ENCODE results near the gene FHIT.
"Not testable (repeated sequence)": the region's sequence is repeated elsewhere in the genome, so short reads cannot be mapped to it uniquely, and the experiment has no call there.

FHIT gene

DNA sequence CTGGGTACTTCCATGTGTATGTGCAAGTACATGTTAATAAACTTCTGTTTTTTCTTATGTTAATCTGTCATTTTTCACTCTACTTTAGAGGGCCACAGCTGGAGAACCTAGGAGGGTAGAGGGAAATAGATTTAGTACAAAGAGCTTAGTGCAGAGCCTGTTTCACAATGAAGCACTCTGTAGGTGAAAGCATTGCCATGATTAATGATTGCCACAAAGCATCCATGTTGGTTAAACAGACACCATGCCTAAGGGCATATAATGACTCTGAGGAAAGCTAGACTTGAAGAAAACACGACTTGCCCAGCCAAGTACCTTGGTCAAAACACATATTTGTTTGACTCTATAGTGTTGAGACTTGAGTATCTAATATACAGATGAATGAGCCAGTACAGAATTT, 338.4 kb downstream of the FHIT start:
- no peak for DNase-seq

DNA sequence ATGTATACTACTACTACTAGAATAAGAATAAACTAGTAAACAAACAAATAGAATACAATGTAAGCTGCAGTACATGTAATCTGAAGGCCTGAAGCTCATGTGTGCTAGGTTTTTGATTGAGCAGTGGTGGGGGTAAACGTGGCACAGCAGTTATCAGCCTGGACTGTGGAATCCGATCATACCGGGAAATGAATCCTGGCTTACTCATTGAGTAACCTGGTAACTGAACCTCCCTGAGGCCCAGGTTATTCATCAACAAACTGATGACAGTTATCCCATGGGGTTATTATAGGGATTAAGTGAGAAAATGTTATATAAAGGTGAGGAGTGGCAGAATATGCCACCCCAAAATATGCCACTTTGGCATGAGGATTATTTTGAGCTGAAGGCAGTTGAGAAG, 339.1 kb downstream of the FHIT start:
- DNase-seq, result no peak

DNA sequence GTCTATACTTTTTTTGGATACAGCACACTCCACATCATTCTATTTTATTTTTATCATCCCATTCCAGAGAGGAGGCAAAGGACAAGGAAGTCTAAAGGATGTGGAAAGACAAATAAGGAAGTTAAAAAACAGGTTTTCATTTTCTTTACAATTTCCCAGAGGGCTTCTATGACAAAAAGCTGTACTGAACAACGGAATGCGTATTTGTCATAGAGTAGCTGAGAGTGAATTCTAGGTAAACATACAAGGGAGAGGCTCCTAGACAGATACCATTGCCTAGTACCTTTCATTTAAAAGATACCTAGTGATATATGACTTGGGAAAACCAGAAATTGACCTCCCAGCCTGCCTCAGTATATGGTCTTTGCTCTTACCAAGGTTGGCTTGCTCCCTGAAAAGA, 341.7 kb downstream of the FHIT start:
- no peak for DNase-seq

DNA sequence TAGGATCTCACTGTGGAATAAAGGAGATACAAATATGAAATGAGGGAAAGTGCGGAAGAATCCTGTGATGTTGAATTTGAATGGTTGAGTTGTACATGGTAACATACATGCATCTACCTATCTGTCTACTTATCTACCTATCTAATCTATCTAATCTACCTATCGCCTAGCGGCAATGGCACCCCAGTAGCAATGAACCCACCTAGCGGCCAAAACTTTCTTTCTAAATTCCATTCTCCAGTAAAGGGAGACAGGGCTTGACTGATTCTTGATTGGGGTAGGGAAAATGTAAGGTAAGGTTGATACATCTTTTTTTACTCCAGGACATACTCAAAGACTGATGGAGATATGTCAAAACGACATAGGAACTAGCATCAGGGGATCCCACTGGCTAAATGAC, 345.0 kb downstream of the FHIT start:
- no peak for DNase-seq

DNA sequence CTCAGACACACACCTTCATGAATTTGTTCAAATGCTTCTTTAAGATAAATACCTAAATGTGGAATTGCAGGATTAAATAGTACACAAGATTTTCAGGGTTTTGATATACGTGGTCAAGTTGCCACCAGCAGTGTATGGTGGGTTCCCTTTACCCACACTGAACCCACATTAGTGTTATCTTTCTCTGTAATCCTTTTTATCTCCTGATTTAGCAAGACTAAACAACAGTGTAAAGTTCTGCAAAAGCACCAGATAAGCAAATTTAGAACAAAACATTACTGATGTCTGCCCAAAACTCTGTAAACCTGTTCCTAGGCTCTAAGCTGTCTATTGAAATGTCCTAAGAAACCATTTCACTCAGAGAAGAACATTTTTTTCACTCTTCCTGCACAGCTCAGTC, 352.9 kb downstream of the FHIT start:
- DNase-seq, result peak; percentile 13

DNA sequence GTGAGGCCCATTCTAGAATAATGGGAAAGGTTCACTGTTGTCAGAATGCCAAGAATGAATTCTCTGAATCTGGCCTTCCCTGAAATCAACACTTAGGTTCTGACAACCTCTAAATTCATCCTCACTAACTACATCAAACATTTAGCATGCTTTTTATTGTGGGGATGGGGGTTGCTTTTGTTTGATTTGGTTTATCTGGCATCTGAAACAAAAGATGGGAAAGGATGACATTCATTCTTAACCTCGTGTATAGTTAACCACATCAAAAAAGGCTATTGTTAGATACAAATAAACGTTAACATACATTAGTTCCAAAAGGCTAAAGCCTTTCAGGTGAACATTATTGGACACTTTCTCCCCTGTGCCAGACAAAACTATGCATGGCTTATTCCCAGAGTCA, 357.3 kb downstream of the FHIT start:
- no peak for DNase-seq

DNA sequence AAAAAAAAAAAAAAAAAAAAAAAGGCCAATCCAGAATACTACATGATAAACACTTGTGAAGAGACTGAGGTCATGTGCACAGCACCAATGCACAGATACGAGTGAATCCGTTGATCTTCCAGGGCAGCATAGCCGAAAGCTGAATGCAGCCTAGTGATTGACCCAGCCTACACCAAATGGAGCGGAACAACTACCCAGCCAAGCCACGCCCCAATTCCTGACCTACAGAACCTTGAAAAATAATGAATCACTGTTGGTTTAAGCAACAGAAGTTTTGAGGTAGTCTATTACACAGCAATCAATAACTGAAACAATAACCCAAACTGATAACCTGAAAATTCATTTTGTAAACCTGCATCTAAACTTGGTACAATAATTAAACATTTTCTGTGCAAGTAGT, 361.0 kb downstream of the FHIT start:
- DNase-seq, result no peak

DNA sequence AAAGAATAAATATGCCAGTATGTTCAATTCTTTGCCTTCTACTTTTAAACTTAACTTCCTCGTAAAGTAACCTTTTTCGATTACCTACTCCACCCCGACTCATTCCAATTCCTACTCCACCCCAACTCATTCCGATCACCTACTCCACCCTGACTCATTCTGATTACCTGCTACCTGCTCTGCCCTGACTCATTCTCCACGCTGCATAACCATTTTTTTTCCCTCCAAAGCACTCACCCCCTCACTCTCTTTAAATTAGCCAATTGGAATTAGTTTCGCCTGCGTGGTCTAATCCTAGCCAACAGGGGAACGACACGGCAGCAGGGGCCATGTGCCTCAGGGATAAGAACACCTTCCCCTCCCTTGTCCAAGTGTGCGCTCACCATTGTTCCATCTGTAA, 362.3 kb downstream of the FHIT start:
- not testable (repeated sequence) for DNase-seq

DNA sequence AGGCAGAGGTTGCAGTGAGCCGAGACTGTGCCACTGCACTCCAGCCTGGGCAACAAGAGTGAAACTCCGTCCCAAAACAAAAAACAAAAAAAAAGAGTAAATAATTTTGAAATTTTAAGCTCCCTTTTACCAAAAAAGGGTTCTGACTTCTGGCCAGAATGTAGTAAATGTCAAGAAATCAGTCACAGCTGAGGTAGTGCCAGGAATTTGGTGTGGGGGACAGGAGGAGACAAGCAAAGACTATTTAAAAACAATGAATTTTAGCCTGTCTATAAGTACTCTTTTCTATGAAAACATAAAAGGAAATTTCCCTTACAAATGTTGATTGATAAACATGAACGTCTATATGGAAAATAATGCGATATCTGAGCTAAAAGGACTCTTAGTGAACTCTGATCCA, 363.7 kb downstream of the FHIT start:
- no peak for DNase-seq

DNA sequence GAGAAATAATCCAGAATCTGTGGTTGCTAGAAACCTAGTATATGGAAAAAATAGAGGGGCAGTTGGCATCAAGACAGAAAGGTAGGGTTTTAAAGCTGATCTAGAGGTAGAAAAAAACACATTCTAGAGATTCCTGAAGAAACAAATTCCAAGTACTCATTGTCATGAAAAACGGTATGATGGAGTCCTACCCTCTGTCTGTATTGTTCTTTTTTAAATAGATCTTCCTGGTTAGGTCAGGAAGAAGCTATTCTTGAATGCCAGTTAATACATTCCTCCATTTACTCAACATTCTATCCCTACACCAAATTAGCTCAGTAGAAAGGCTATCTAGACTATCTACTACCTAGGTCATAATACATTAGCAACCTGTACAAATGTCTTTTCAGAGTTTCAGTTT, 364.7 kb downstream of the FHIT start:
- DNase-seq, result no peak

DNA sequence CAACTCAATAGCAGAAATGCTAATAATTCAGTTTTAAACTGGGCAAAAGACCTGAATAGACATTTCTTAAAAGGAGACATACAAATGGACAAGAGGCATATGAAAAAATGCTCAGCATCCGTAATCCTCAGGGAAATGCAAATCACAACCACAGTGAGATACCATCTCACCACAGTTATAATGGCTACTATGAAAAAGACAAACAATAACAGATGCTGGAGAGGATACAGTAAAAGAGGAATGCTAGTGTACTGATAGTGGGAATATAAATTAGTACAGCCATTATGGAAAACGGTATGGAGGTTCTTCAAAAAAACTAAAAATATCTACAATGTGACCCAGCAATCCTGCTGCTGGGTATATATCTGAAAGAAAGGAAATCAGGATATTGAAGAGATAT, 367.2 kb downstream of the FHIT start:
- DNase-seq, result no peak

DNA sequence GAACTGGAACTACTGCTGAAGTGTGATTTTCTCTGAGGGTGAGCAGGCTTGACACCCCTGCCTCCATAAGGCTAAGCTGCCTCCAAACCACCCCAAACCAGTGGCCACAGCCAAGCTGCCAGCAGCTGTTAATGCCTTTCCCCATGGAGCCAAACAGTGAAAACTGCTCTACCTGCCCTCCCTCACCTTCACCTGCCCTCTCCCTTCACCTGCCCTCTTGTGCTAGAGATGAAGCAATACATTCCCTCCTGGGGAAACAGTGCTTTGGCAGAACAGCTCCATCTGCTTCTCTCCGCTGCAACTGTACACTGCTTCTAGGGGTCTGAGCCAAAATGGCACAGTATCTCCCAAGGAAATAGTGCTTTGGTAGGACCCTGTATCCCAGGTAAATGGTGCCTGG, 374.1 kb downstream of the FHIT start:
- no peak for DNase-seq

DNA sequence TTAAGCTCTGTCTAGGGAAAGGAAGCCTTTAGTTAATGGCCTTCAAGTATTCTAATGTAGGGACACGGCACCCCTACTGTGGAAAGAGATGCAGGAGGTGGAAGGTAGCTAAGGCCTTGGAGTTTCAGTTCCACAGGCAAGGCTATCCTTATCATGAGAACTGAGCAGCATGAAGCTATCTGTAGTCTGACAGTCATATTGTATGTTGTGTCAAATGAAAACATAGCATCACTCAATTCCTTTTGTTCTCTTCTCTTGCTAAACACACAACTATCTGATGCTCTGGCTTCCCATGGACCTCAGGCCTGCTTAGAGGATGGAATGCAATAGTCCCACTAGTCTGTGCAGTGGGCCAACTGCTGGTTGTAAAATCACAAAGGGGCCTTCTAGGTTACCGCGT, 380.9 kb downstream of the FHIT start:
- no peak for DNase-seq

DNA sequence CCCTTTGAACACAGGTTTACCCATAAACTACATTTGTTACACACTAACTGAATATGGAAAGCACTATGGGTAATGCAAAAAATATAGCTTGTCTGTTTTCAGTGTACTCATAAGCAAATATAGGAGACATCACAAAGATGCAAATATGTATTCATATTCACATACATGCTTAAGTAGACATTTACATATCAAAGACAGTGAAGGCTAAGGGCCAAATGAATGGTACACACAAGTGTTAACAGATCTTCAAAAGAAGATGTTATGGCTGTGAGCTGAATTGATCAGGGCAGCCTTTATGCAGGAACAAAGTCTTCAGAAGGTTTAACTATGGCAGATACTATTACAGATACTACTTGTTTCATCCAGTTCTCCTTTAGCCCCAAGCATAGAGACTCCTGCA, 384.1 kb downstream of the FHIT start:
- no peak for DNase-seq

DNA sequence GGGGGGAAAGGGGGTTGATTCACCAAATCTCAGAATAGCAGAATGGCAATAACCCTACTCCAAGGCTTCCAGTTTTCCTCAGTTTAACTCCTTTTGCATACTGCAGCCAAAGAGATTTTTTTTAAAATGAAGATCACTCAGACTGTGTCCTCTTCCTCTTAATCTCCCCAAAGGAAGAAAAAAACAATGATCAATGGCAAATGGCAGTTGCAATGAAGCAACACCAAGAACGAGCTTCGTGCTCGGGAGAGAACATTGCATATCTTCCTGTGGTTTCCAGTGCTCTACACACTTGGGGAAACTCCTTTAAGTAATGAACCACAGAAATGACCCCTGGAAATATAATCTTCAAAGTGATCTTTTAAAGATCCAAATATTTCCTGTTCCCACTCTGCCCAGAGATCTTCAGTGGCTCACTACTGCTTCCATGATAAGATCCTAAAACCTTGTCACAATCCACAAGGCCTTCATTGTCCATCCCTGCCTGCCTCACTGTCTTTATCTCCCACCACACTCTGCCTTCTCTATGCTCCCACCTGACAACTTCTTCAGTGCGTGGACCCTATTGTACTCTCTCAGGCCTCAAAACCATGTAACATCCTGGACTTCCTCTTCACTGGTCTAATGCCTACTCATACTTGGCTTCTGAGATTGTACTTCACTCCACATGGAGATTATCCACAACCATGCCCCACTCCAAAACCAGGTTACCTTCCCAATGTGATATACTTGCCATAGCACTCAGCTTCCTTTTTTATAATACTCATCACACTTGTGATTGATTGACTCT, 394.8 kb downstream of the FHIT start:
- peak; percentile 2 for DNase-seq

DNA sequence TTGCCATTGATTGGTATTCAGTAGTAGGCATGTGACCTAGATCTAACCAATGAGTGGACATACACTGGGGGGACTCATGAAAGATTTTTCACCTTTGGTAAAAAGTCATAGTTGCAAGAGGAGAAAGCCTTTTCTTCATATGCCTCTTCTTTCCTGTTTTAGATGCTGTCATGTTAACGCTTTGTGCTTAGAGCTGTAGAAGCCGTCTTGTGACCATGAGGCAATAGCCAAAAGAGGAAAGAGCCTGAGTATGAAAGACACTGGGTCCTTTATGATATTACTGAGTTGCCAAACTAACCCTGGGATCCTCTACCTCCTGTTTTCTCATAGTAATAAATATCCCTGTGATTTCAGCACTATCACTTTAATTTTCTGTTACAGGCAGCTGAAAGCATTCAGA, 396.0 kb downstream of the FHIT start:
- DNase-seq, result no peak

DNA sequence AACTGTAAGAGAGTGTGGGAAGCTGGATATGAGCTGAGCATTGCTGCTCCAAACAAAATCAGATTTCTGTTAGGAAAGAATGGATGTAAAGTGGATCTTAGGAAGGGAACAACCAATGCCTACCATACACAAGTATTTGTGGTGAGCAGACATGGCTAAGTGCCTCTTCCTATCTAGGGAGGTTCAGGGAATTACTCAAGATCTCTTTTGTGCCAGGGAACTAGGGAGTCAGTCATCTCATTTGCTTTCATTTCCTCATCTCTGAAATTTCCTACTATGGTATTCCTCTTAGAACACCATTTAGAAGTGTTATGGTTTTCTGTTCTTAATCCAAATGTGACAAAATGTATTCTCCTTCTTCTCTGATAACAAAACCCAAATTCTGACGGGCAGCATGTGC, 396.5 kb downstream of the FHIT start:
- DNase-seq, result no peak

DNA sequence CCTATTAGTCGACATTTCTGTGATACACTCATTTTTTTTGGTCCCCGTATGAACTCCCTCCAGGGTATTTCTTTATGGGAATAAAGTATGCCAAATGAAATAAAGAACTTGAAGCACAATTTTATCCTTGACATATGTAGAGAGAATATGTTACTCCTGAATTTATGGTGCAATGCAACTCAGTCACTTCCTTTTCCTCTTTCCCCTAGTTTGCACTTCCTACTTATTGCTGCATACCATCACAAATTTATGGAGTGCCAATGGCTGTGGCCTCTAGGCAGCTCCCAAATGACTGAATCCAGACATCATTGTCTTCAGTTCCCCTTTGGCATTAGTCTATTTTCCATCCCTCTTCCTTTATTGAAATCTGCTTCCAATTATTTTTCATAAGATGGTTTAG, 403.5 kb downstream of the FHIT start:
- DNase-seq, result no peak

DNA sequence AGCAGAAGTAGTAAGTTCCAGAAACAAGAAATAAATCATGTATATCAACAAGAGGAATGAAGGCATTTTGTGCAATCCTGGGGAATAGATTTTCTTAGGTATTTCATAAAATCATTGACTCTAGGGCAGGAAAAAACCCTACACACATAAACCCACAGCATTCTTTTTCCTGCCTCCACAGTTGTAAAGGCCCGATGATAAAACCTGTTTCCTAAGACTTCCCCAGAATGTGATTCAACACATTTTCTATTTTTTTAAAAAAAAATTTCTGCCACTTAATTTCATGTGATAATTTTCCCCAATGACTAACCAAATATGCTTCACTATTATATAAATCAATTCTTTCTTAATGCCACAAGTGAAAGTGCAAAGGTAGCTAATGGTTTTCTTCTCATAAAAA, 407.0 kb downstream of the FHIT start:
- no peak for DNase-seq

DNA sequence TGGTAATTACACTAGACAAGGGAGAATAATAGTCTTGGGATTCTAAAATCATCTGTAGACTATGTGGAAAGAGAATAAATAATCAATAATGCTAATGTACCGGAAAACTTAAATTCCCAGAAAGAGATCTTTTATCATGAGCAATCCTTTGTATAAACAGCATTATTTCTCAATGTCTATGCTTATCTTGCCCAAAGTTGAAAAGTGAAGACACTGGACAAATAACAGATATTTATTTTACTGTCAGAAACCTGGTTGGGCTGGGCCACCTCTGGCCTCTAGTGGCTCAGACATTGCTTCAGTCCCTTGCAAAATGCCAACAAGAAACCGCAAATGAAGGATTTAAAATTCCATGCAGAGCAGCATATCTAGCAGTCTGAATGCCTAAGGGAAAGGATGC, 409.9 kb downstream of the FHIT start:
- no peak for DNase-seq

DNA sequence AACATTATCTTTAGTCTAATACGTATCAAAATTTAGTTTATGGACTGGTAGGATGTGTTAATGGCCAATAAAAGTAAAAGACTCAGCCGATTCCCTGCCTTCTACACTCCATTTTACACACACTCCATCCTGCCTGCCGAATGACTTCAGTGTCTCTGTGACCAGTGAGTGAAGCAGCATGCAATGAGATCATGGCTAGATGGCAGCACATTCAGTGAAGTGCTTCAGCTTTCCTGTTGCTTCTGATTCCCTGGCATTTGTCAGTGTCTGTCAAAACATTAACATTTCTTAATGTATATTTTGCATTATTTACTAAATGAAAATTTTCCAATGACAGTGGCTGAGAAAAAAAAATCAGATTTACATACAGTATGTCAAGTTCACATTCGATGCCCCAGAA, 412.0 kb downstream of the FHIT start:
- DNase-seq, result no peak

DNA sequence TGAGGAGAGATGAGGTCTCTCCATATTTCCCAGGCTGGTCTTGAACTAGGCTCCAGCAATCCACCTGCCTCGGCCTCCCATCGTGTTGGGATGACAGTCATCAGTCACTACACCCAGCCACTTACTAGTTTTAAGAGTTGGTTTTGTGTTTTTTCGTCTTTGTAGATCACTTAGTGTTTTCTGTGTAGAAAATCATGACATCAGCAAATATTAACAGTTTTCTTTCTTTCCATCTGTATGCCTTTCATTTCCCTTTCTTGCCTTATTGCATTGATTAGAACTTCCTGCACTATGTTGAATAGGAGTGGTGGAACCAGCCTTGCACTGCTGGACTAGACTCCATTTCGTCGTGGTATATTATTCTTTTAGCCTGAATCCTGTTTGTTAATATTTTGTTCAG, 415.5 kb downstream of the FHIT start:
- no peak for DNase-seq

DNA sequence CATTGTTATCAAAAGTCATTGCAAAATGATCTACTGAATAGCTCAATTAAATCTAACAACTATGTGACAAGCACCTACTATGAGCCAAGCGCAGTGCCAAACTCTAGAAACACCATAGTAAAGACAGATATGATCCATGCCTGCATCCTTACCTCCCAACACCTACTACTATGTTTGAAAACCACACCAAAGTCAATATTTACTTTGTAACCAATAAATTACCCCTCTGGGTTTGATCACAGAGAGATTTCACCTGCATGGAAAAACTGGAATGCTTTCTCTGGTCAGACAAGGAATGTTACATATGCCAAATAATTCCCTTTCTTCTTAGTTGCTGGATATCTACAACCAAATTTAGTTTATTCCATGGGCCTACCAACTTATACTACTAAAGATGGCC, 422.2 kb downstream of the FHIT start:
- DNase-seq, result no peak

DNA sequence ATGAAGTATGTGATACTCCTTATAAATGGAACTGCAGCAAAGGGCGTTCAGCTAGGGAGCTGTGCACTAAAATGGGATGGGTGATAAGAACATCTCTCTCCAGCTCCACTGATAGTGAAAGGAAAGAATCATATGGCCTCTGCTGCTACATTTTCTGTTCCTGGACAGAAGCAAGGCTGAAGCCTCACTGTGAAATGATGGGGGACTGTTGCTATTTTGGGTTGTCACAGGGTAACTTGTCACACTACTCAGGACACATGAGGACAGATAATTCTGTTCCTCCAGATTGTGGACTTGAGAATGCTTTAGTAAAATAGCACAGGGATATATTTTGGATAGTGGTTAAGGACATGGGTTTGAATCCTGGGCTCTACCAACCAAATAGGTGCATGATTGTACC, 423.6 kb downstream of the FHIT start:
- no peak for DNase-seq

DNA sequence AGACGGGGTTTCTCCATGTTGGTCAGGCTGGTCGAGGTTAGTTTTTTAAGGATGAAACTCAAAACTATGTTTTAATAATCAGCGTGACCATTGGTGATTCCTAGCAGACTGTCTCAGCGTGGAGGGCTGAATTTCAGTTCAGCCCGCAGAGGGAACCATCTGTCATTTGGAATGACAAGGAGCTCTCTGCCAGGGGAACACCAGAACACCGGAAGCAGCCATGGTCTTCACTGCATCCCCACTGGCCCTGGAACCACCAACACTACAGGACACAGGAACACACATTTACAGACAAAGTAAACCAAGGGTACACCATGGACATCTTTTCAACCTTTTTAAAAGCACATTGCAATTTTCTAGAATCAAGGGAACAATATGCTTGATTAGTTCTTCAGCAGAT, 424.7 kb downstream of the FHIT start:
- no peak for DNase-seq

DNA sequence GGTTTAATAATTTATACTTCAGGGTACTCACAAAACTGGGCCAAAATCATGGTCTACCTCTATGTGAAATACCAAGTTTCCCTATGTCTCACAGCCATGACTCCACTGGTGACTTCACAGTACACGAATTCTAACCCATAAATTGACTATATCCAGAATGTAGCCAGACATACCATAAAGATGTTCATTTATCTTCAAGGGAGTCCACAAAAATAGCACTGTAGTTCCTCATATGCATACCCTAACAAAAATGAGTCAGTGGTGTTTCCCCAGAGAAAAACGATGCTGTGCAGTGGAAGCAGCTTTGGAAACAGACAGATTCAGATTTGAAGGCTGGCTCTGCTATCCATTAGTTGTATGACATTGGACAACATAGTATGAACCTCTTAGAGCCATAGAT, 438.8 kb downstream of the FHIT start:
- no peak for DNase-seq

All from hematopoietic multipotent progenitor cell treated with erythropoietin and hydrocortisone succinate and interleukin-3 and kit ligand, for 8 days (in vitro differentiated cells).